PC-3 (cell line): ENCODE data around the gene CYP26C1. TPM values are rescaled to one million over a fixed set of nuclear protein-coding genes. Genes with fewer than 3 reads are reported as not detected.

ENCODE experiments used
- ATAC-seq: fragments of 200-7000 bp; cut with Tn5 transposase; 2 replicates; pipeline ENCODE4 v1.9.1; 2020; ENCODE audit warnings: mild to moderate bottlenecking, moderate library complexity
- BruUV-seq: library from RNA; stranded (reverse); fragments of 400-500 nt; replicated peaks from 2 replicates; lab custom pipeline; 2021; lab: Mats Ljungman, UMichigan
- CTCF ChIA-PET: fragments of 300-600 bp; sonication (Branson Sonifier 250); formaldehyde crosslinking; loops from one replicate; lab custom pipeline; 2022; ENCODE audit warnings: antibody characterized with exemption; lab: Charles Lee
- POLR2A ChIA-PET: fragments of 300-600 bp; sonication (Branson Sonifier 250); formaldehyde crosslinking; loops from one replicate; lab custom pipeline; 2022; ENCODE audit warnings: antibody characterized with exemption; ENCODE audit not compliant: unreplicated experiment; lab: Charles Lee
- DNase-seq: peaks from one replicate; pipeline ENCODE4 v3.0.0-alpha.2; 2015
- H2AFZ ChIP-seq: fragments of 300-600 bp; sonication (generic); 2 replicates; pipeline ENCODE4 v1.6.0; 2016; ENCODE audit warnings: antibody characterized with exemption, low read length
- H3F3A ChIP-seq: fragments of 300-600 bp; sonication (generic); one replicate; pipeline ENCODE4 v1.6.0; 2017; ENCODE audit warnings: antibody characterized with exemption, low read length, control low read depth, mild to moderate bottlenecking; ENCODE audit not compliant: unreplicated experiment
- H3K27ac ChIP-seq: fragments of 300-600 bp; sonication (generic); 2 replicates; pipeline ENCODE4 v1.5.1; 2016; ENCODE audit warnings: mild to moderate bottlenecking, low read length
- H3K27me3 ChIP-seq: fragments of 300-600 bp; sonication (generic); 2 replicates; pipeline ENCODE4 v1.6.1; 2016; ENCODE audit warnings: low read length, mixed read lengths
- H3K36me3 ChIP-seq: fragments of 300-600 bp; sonication (generic); 2 replicates; pipeline ENCODE4 v1.6.1; 2016; ENCODE audit warnings: low read depth, mixed run types, low read length, mixed read lengths
- H3K4me1 ChIP-seq: fragments of 300-600 bp; sonication (generic); 2 replicates; pipeline ENCODE4 v1.5.1; 2016; ENCODE audit warnings: low read length; ENCODE audit not compliant: insufficient read depth
- H3K4me2 ChIP-seq: fragments of 300-600 bp; sonication (generic); 2 replicates; pipeline ENCODE4 v1.6.0; 2016; ENCODE audit warnings: low read length
- H3K4me3 ChIP-seq: fragments of 300-600 bp; sonication (generic); 2 replicates; pipeline ENCODE4 v1.5.1; 2016; ENCODE audit warnings: mild to moderate bottlenecking, low read length, mixed read lengths
- H3K79me2 ChIP-seq: fragments of 300-600 bp; sonication (generic); 2 replicates; pipeline ENCODE4 v1.6.1; 2017; ENCODE audit warnings: low read length, mixed read lengths
- H3K9ac ChIP-seq: fragments of 300-600 bp; sonication (generic); 2 replicates; pipeline ENCODE4 v1.6.0; 2016; ENCODE audit warnings: mild to moderate bottlenecking, low read length
- H3K9me2 ChIP-seq: fragments of 300-600 bp; sonication (generic); replicated peaks from 2 replicates; pipeline ENCODE4 v1.6.1; 2016; ENCODE audit warnings: mixed run types, low read length, mixed read lengths
- H3K9me3 ChIP-seq: fragments of 300-600 bp; sonication (generic); 2 replicates; pipeline ENCODE4 v1.6.1; 2016; ENCODE audit warnings: low read length, mixed read lengths
- H4K20me1 ChIP-seq: fragments of 300-600 bp; sonication (generic); 2 replicates; pipeline ENCODE4 v1.6.1; 2016; ENCODE audit warnings: low read length, mixed read lengths
- CTCF ChIP-seq: fragments of 300-600 bp; sonication (generic); conservative IDR thresholded peaks from 2 replicates; pipeline ENCODE4 v1.5.1; 2017; ENCODE audit warnings: antibody characterized with exemption, low read depth, mild to moderate bottlenecking, low read length
- EZH2 ChIP-seq: fragments of 300-600 bp; sonication (generic); IDR thresholded peaks from one replicate; pipeline ENCODE4 v1.6.1; 2017; ENCODE audit warnings: antibody characterized with exemption, mild to moderate bottlenecking, low read length; ENCODE audit not compliant: unreplicated experiment
- EZH2phosphoT487 ChIP-seq: fragments of 300-600 bp; sonication (generic); IDR thresholded peaks from 2 replicates; pipeline ENCODE4 v1.6.1; 2018; ENCODE audit warnings: mild to moderate bottlenecking, antibody characterized with exemption, low read length, borderline replicate concordance
- intact Hi-C: fragments of 100-400 bp; cut with micrococcal nuclease; formaldehyde crosslinking; loops from 2 replicates; pipeline ENCODE4 v1.9.0; 2023
- total RNA-seq: library from RNA; depleted of rRNA; stranded (reverse); fragments of >200 nt; gene quantifications from 2 replicates; pipeline ENCODE4 v1.2.3, GENCODE V29; 2014

Gene CYP26C1
- total RNA-seq, 1 experiment from 2014 or later, result not detected

GRCh38 chr10:93088466-93088865 is 27.9 kb downstream of the CYP26C1 start:
- ATAC-seq (no peak), DNase-seq (no peak)
- TF ChIP-seq CTCF, result no peak
- no peak for TF ChIP-seq EZH2phosphoT487
- TF ChIP-seq EZH2, result no peak
- intact Hi-C loops, result no loop called here
- H3K9me2 ChIP-seq, result no peaks in the 10 kb centered on the region
- no peak overlapping the region for H3K9ac ChIP-seq
- no peaks in the 10 kb centered on the region for H4K20me1 ChIP-seq
- H3K36me3 ChIP-seq, result no peaks in the 10 kb centered on the region
- no peaks in the 10 kb centered on the region for H3K27me3 ChIP-seq
- no peaks in the 10 kb centered on the region for H3F3A ChIP-seq
- no peak overlapping the region for H2AFZ ChIP-seq
- CTCF ChIA-PET, result no interaction called here
- BruUV-seq, result no TSS peak
- H3K4me2 ChIP-seq, result no peak overlapping the region
- no peaks in the 10 kb centered on the region for H3K79me2 ChIP-seq
- POLR2A ChIA-PET, result no interaction called here
- H3K4me3 ChIP-seq, result no peak overlapping the region
- no peak overlapping the region for H3K27ac ChIP-seq
- H3K9me3 ChIP-seq, result no peaks in the 10 kb centered on the region
- no peaks in the 10 kb centered on the region for H3K4me1 ChIP-seq

GRCh38 chr10:93090619-93091018 is 30.0 kb downstream of the CYP26C1 start:
- H3K27ac ChIP-seq, result no peak overlapping the region
- no peaks in the 10 kb centered on the region for H3K4me1 ChIP-seq
- no peaks in the 10 kb centered on the region for H3K79me2 ChIP-seq
- DNase-seq (no peak), ATAC-seq (no peak)
- H3K9me3 ChIP-seq, result no peaks in the 10 kb centered on the region
- TF ChIP-seq EZH2phosphoT487 (no peak), CTCF (no peak), EZH2 (no peak)
- H4K20me1 ChIP-seq, result no peaks in the 10 kb centered on the region
- no peak overlapping the region for H3K9ac ChIP-seq
- no peak overlapping the region for H3K4me2 ChIP-seq
- no TSS peak for BruUV-seq
- H3F3A ChIP-seq, result no peaks in the 10 kb centered on the region
- no peaks in the 10 kb centered on the region for H3K27me3 ChIP-seq
- intact Hi-C loops, result no loop called here
- no peaks in the 10 kb centered on the region for H3K9me2 ChIP-seq
- H3K4me3 ChIP-seq, result no peak overlapping the region
- POLR2A ChIA-PET, result no interaction called here
- CTCF ChIA-PET, result no interaction called here
- no peak overlapping the region for H2AFZ ChIP-seq
- H3K36me3 ChIP-seq, result no peaks in the 10 kb centered on the region

GRCh38 chr10:93091960-93092359 is 31.4 kb downstream of the CYP26C1 start:
- Histone ChIP-seq H2AFZ (no peak overlapping the region), H3K9me3 (no peaks in the 10 kb centered on the region), H3K4me3 (no peak overlapping the region), H3K4me1 (no peaks in the 10 kb centered on the region), H3K27me3 (no peaks in the 10 kb centered on the region), H4K20me1 (no peaks in the 10 kb centered on the region), H3K9ac (no peak overlapping the region), H3K36me3 (no peaks in the 10 kb centered on the region), H3F3A (no peaks in the 10 kb centered on the region), H3K79me2 (no peaks in the 10 kb centered on the region), H3K4me2 (no peak overlapping the region), H3K27ac (no peak overlapping the region), H3K9me2 (no peaks in the 10 kb centered on the region)
- DNase-seq (no peak), ATAC-seq (no peak)
- no TSS peak for BruUV-seq
- ChIA-PET POLR2A (no interaction called here), CTCF (no interaction called here)
- intact Hi-C loops, result no loop called here
- TF ChIP-seq EZH2phosphoT487 (no peak), EZH2 (no peak), CTCF (no peak)
